Activated CD4-positive, alpha-beta T cell treated with anti-CD3 and anti-CD28 coated beads for 4 hours (primary cell): ENCODE results near the gene TEX19.
"Not testable (repeated sequence)": the region's sequence is repeated elsewhere in the genome, so short reads cannot be mapped to it uniquely, and the experiment has no call there.

ENCODE experiments used
- DNase-seq, 2 donors: peaks; one replicate each; pipeline ENCODE4 v3.0.0-alpha.2; 2020

The TEX19 gene

DNA sequence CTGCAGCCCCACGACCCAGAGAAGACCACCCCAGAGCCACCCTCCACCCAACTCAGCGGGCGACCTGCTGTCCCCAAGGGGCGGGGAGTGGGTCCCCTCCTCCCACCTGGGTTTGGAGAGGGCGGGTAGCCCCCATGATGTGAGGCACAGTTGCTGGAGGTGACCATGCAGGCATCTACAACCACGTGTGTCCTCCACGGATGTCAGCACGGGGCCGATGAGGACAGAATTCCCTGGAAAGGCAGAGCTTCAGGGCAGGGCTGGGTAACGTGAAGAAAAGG lies 19.6 kb downstream of the TEX19 start:
- no peak for DNase-seq

DNA sequence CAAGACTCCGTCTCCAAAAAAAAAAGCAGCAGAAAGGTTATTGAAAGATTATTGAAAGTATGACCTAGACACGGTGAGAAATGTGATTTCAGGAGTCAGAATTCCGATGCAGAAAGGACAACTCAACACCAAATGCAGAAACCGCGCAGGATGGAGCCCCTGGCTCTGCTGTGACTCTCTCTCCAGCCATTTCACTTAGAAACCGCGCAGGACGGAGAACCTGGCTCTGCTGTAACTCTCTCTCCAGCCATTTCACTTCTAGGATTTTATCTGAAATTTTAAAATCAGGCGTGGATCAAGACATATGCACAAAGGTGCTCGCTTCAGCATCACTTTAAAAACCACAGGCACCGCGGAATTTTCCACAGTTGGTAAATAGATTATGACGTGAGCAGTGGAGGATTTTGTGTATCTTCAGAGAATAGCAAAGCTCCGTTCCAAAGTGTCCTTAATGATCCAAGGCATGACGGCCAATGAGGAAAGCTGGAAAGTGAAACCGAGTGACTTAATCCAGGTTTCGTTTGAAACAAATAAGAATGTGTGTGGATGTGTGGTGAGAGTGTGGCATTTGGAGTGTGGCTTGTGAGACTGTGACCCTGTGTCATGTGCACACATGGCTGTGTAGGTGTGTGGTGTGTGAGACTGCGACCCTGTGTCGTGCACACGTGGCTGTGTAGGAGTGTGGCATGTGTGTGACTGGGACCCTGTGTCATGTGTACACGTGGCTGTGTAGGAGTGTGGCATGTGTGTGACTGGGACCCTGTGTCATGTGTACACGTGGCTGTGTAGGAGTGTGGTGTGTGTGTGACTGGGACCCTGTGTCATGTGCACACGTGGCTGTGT lies 22.0 kb downstream of the TEX19 start:
- DNase-seq: no peak

DNA sequence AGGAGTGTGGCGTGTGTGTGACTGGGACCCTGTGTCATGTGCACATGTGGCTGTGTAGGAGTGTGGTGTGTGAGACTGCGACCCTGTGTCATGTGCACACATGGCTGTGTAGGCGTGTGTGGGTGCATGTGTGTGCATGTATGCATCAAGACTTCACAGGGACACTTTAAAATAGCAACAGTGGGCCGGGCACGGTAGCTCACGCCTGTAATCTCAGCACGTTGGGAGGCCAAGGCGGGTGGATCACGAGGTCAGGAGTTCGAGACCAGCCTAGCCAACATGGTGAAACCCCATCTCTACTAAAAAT lies 22.6 kb downstream of the TEX19 start:
- DNase-seq: not testable (repeated sequence)

DNA sequence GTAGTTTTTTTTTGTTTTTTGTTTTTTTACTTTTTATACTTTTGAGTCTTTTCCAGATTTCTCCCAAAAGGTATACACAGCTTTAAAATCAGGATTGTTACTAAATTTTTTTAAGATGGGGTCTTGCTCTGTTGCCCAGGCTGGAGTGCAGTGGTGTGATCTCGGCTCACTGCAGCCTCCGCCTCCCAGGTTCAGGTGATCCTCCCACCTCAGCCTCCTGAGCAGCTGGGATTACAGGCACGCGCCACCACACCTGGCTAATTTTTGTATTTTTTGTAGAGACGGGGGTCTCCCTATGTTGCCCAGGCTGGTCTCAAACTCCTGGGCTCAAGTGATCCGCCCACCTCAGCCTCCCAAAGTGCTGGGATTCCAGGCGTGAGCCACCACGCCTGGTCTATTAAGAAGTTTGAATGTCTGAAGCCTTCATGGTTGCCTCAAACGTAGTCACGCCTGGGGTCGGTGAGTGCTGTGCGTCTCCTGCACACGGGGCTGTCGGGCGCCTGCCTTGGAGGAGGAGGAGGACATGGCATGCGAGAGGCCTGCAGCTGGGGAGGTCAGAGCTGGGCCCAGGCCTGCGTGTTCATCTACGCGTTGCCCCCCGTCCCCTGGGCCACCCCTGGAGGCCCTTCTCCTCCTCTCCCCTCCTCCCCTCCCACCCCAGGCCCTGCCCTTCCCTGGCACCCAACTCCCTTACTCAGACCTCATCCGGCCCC lies 23.3 kb downstream of the TEX19 start:
- not testable (repeated sequence) for DNase-seq

DNA sequence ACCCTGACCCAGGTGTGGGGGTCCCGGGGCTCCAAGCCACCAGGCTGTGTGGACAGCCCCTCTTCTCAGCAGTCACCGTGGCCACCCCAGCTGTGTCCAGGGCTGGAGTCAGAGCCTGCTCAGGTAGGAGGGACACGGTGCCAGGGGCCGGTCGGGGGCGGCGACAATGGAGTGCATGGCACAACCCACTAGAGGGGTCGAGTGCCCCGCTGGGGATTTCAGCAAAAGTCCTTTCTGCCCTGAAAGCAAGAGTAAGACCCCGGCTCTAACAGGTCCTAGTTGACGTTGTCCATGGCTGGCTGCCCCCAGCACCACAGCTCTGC lies 23.8 kb downstream of the TEX19 start:
- DNase-seq: no peak

DNA sequence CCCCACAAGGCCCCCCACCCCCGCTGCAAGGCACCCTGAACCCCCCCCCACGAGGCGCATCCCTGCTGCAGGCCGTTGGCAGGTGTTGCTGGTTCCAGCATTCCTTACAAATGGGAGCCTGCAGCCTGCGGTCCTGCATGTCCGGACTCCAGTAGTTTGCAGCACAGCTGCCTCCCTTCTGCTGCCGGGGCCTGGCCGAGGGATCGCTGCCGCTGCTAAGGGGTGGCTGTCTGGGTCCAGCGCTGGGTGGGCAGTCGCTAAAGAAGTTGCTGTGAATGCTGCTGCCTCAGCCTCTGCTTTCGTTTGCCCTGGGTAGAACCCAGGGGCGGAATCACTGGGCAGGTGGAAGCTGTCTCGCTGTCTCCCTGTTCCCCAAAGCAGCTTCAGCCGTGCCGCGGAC lies 24.4 kb downstream of the TEX19 start:
- no peak for DNase-seq

DNA sequence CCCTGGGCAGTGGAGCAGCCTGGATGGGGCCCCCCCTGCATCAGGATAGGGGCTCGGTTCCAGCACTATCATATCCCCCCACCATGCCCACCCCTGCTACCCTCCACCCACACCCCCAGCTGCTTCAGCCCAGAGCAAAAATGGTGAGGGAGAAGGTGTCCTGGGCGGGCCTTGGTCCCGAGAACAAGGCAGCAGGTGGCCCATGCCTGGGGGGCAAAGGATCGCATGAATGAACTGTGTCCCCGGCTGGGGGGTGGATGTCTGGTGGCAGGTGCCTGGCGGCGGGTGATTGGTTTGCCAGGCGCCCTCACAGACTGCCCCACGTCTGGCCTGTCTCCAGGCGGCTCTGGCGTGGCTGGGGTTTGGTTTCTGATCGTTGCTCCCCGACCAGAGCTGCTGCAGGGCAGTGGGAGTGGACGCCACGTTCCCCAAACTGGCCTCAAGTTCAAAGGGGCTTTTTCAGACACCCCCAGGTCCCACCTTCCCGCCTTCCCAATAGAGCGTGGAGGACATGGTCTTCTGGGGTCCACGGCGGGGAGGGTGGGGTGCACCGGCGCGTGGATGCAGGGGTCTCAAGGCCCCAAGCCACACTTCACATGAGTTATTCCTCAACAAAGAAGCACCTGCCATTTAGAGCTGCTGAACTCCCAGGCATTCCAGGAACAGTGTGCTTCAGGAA lies 25.1 kb downstream of the TEX19 start:
- DNase-seq: no peak

DNA sequence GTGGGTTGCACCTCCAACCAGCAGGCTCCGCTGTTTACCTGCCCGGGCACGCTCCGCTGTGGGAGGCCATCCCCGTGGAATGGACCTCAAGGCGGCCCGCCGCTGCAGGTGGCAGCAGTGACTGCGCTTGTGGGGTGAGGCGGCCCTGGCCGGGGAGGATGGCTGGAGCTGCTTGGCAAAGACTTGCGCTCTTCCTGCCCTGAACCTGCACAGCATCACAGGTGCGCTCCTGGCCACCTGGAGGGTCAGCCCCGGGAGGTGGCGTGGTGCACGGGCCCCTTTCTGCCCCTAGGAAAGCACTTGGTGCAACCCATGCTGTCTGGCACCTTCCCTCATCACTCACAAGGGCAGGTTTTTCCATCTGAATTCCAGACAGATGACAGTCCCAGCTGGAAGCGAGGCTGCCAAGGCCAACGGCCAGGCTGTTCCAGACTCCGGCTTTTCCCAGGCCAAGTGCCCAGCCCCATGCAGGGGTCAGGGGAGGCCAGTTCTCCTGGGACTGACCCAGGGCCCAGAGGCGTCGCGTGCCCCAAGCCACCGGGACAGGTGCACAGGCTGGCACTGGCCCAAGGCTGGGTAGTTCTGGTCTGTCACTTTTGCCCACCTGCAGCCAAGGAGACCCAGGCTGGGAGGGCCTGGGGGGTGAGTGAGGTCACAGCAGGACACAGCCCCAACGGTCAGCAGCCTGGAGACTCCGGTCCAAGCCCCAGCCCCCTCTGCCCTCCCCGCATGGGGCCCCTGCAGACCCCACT lies 25.9 kb downstream of the TEX19 start:
- no peak for DNase-seq

DNA sequence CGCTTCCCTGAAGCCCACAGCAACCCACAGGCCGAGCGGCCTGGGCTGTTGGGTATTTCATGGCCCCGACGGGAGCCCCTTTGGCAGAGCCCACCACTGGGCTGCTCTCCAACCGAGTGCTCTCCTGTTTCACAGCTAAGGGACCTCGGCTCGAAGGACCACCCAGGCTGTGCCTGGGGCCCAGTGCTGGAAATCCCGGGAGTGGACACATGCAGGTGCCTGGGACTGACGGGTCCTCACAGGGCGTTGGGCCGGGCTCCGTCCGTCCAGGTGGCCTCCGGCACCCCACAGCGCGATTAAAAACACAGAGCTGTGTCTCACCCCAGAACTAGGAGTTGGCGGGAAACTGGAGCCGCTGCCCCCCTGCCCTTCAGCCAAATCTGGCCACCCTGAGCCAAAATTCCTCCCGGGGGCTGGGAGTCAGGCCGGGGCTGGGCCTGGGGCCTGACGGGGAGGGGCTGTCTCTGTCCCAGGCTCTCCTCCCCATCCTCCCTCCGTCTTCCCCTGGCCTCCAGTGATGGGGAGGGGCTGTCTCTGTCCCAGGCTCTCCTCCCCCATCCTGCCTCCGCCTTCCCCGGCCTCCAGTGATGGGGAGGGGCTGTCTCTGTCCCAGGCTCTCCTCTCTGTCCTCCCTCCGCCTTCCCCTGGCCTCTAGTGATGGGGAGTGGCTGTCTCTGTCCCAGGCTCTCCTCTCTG lies 26.7 kb downstream of the TEX19 start:
- no peak for DNase-seq

DNA sequence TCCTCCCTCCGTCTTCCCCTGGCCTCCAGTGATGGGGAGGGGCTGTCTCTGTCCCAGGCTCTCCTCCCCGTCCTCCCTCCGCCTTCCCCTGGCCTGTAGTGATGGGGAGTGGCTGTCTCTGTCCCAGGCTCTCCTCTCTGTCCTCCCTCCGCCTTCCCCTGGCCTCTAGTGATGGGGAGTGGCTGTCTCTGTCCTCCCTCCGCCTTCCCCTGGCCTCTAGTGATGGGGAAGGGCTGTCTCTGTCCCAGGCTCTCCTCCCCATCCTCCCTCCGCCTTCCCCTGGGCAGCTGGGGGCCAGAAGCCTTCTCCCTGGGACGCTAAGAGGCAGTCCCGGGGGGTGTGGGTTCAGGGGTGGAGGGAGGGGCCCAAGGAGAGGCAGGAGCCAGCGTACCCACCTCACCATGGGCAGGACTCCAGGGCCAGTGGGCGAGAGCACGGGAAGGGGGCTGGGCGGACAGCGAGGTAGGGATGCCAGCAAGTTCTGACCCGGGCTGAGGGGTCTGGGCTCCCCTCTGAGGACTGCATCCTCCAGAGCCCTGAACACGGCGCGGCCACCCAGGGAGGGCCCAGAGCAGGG lies 27.3 kb downstream of the TEX19 start:
- DNase-seq: no peak

DNA sequence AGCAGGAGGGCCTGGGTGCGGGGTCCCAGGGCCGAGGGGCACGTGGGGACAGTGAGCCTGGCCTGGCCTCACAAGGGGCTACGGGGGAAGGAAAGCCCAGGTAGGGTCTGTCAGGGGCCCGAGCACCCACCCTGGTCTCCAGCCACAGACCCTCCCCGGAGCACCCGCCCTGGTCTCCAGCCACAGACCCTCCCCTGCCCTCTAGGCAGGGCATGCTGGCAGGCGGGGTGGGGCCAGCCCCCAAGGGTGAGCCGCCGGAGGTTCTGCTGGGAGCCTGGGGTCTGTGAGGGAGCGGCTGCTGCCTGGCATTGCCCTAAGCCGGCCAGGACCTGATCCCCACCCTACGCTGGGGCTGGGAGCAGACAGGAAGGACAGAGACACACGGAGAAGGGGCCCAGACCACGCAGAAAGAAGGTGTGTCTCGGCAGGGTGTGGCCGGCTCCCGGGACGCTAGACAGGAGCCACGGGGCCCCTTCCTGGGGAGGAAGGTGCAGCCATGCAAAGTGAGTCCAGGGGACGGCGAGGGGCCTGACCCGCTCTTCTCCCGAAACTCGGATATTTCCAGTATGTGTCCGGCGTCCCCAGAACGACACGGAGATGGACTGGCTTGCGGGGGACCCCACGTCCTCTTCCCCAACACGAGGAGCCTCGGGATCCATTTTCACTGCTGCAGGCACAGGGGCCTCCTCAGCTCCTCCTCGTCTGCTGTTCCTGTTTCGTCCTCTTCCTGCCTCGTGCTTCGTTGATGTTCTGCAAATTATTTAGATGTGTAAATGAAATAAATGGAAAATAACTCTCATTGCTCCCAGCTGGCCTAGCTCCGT lies 28.0 kb downstream of the TEX19 start:
- no peak for DNase-seq

DNA sequence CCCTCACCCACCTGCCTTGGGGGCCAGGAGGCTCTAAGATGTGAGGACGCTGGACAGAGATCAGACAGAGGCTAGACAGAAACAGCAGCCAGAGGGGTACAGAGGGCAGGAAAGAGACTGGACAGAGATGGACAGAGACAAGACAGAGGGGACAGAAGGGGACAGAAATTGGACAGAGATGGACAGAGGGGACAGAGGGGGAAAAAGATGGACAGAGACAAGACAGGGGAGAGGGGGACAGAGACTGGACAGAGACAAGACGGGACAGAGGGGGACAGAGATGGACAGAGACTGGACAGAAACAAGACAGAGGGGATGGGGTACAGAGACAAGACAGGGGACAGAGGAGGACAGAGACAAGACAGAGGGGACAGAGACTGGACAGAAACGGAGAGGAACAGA lies 28.7 kb downstream of the TEX19 start:
- no peak for DNase-seq

DNA sequence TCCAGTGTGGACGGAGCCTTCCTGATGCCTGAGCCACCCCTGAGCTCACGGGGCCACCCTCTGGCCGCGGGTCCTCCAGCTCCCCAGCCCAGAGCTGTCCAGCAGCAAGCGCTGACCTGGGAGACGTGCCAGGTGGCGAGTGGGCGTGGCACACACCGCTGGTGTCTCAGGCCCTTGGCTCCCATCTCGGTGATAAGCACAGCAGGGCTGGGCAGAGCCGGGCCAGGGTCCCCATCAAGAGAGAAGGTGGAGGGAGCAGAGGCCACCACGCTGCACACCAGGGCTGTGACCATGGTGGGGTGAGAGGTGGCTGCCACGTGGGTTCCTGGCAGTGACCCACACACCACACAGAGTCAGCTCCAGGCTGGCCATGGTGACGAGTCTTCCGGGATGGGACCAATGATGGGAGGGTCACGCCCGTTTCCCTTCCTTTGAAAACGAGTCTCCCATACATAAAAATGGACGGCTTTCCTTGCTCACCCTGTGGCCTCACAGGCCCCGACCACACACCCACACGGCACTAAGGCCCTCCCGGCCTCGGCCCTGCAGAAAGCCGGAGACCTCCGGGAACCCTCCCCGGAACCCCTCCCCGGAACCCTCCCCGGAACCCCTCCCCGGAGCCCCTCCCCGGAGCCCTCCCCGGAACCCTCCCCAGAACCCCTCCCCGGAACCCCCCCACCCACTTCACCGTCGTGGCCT lies 29.3 kb downstream of the TEX19 start:
- DNase-seq: no peak

DNA sequence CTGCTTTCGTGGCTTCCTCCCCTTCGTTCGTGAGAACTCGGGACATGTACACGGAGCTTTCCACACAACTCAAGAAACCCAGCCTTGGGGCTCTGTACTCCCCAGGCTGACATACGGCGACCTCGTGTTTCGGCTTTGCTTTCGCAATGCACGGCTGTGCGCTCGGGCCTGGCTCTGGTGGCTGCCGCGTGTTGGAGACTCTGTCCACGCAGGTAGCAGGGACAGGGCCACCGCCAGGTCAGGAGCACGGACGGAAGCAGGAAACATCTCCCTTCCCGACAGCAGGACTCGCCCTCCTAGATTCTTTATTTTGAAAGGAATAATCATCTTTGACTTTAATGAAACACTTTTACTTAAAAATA lies 29.9 kb downstream of the TEX19 start:
- no peak for DNase-seq

DNA sequence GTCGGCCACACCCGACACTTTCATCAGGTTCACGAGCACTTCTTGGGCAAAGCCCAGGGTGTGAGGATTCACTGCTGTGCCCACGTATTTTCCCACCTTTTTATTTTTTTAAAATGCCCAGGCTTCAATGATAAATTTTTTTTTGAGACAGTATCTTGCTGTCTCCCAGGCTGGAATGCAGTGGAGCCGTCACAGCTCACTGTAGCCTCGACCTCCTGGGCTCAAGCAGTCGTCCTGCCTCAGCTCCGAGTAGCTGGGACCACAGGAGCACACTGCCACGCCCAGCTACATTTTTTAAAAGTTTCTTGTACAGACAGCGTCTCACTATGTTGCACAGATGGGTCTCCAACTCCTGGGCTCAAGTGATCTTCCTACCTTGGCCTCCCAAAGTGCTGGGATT lies 30.3 kb downstream of the TEX19 start:
- no peak for DNase-seq

DNA sequence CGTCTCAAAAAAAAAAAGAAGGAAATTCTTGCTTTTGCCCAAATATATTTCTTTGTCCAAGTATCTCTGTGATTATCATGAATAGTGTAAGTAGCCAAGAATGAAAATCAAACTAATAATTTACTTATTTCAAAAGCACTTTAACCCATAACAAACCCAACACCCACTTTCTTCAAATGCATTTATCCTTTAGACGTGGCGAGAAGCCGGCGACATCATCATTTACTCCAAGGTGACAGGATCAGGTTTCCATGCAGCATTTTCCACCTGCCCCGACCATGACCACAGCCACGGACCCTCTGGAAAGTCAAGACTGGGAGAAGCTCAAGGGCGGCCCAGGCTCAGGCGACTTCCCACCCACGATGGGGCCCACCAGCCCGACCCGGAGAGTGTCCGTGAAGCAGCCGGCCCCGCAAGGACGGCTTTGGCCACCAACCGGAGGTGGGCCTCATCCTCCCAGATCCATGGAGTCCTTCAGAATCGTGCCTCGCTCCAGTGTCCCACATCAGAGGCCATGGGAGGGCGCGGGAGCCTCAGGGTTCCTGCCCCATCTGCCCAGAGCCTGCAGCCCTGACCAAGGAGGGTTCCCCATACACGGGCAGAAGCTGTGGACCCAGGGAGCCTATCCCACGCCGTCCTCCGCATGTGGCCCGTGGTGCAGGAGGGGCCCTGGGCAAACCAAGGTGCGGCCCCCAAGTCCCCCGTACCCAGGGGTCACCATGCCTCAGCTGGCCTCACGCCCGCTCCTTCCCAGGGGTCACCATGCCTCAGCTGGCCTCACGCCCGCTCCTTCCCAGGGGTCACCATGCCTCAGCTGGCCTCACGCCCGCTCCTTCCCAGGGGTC lies 31.2 kb downstream of the TEX19 start:
- no peak for DNase-seq

DNA sequence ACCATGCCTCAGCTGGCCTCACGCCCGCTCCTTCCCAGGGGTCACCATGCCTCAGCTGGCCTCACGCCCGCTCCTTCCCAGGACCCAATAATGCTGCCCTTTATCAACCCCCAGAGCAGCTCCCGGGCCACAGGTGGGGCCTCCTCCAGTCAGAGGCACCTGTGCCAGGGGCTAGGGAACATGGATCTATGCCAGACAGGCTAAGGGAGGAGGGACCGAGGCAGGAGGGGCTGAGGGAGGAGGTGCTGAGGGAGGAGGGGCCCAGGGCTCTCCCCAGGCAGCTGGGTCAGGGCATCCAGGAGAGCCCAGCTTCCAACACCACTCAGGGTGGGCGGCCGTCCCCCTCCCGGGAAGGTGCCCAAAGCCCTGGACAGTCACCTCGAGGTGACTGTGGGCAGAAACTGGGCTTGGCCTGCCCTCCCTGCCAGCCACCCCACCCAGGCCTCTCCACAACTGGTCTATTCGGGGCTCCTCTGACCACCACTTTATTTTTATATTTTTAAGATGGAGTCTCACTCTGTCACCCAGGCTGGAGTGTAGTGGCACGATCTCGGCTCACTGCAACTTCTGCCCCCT lies 31.9 kb downstream of the TEX19 start:
- DNase-seq: no peak

DNA sequence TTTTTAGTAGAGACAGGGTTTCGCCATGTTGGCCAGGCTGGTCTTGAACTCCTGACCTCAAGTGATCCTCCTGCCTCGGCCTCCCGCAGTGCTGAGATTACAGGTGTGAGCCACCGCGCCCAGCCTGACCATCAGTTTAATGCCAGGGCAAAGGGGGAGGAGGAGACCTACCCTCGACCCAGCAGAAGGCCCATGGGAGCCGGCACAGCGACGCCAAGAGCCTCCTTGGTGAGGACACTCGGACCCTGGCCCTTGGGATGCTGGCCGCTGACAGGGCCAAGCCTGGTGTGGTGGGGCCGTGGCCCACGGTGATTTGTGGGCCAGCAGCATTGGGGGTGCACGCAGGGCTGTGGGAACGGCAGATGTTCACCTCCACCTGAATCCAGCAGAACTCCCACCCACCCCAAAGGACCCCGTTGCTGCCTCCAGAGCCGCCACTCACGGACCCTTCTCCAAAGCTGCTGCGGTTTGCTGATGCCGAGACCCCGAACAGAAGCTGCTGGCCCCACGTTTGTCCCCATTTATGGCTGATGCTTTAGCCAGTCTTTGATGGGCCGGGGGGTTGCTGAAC lies 32.5 kb downstream of the TEX19 start:
- no peak for DNase-seq

DNA sequence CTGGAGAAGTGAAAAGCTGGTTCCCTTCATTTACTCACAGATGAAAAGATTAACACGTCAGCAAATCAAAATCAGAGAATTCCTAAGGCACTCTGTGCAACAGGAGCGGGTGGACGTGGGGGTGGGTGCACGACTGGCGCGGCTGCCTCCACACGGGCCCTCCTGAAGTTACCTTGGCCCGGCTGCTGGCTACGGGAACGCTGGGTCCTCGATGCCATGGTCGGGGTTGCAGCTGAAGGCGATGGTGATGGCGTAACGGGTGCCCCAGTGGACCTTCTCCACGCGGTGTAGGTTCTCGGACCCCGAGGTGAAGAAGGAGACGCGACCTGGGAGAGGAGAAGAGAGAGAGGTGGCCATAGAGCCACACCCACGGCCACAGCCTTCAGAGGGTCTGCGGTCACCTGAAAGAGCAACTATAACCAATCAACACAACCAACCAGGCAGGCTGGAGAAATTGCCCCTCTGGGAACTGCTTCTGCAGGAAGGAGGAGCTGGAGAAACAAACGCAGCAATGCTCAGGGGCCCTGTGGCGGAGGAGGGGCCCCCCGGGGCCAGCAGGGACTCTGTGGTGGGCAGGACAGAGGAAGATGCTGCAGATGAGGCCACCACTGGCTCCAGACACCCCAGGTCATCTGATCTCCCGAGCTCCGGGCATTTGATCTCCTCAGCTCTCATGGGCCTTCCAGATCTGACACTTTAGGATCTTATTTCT lies 33.3 kb downstream of the TEX19 start:
- no peak for DNase-seq
